HFF-Myc (cell line): ENCODE results near the gene SLC25A33.
A peak's percentile ranks its signal among the peaks of the same experiment; 100 is the strongest.
"Not testable (repeated sequence)": the region's sequence is repeated elsewhere in the genome, so short reads cannot be mapped to it uniquely, and the experiment has no call there.

ENCODE experiments used
- DNase-seq: peaks from one replicate; pipeline ENCODE4 v3.0.0-alpha.2; 2011; ENCODE audit warnings: low read depth; ENCODE audit errors: extremely low read depth
- H3K4me3 ChIP-seq: replicated peaks from 2 replicates; pipeline ENCODE4 v1.5.1; 2011; ENCODE audit warnings: low read depth, mild to moderate bottlenecking, control low read depth, low read length
- CTCF ChIP-seq: IDR thresholded peaks from 2 replicates; pipeline ENCODE4 v1.5.1; 2012; ENCODE audit warnings: mild to moderate bottlenecking, low read depth, low read length, control low read depth; ENCODE audit errors: missing control alignments

Gene SLC25A33

GRCh38 chr1:9569267-9569666 lies 30.0 kb downstream of the SLC25A33 start:
- no peak overlapping the region for H3K4me3 ChIP-seq
- DNase-seq, result no peak
- no peak for TF ChIP-seq CTCF

DNA sequence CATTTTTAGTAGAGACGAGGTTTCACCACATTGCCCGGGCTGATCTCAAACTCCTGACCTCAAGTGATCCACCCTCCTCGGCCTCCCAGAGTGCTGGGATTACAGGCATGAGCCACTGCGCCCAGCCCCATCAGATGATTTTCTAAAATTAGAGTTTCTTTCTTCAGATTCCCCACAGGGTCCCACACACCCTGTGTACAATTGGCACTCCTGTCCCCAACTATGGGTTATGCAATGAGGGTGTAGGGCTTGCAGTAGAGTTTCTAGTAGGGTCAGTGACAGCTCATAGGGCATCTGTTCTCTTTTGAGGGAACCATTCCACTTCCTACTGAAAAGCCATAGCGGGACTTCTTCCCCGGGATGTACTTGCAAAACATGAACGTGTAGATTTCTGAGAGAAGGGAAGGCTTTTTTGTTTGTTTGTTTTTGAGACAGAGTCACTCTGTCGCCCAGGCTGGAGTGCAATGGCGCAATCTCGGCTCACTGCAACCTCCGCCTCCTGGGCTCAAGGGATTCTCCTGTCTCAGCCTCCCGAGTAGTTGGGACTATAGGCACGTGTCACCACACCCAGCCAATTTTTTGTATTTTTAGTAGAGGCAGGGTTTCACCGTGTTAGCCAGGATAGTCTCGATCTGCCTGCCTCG lies 31.7 kb downstream of the SLC25A33 start:
- H3K4me3 ChIP-seq, DNase-seq: not testable (repeated sequence)

DNA sequence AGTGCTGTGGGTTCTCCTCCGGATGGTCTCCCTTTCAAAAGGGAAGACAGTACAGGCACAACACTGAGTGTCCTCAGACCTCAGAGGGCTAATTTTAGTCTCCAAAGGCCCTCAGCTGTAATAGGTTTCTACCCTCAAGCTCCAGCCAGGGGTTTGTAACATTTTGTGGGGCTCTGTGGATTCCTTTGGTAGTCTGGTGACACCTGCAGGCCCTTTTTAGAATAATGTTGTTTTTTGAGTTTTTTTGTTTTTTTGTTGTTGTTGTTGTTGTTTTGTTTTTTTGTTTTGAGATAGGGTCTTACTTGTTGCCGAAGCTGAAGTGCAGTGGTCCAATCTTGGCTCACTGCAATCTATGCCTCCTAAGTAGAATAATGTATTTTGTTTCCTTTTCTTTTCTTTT lies 34.5 kb downstream of the SLC25A33 start:
- no peak for DNase-seq
- peak; percentile 19 for TF ChIP-seq CTCF
- no peak overlapping the region for H3K4me3 ChIP-seq

GRCh38 chr1:9575486-9575885 lies 36.2 kb downstream of the SLC25A33 start:
- DNase-seq, result no peak
- no peak overlapping the region for H3K4me3 ChIP-seq
- no peak for TF ChIP-seq CTCF

DNA sequence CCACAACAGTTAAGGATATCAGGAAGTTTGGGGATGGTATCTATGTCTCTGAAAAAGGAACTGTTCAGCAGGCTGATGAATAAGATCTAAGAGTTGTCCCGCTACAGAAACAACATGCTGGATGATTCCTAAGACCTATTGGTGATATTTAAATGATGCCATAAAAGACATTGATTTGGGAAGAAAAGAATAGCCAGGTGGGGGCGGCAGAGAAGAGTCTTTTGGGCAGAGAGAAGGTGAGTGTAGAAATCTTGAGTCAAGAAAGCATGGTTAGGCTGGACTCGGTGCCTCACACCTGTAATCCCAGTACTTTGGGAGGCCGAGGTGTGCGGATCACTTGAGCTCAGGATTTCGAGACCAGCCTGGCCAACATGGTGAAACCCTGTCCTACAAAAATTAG lies 37.6 kb downstream of the SLC25A33 start:
- TF ChIP-seq CTCF, result no peak
- no peak overlapping the region for H3K4me3 ChIP-seq
- DNase-seq, result no peak

DNA sequence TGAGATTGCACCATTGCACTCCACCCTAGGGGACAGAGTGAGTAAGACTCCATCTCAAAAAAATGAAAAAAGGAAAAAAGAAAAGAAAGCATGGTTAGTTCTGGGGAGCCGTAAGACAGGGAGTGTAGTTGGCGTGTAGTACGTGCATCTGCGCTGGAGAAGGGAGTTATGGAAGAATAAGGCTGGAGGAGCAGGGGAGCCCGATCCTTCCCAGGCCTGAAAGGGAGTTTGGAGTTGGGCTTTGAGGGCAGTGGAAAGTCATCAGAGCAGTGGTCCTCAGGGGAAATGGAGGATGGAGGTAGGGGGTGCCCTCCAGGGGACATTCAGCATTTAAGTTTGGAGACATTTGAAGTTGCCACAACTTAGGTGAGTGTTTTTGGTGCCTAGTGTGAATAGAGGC lies 38.2 kb downstream of the SLC25A33 start:
- DNase-seq, result no peak
- H3K4me3 ChIP-seq, result no peak overlapping the region
- TF ChIP-seq CTCF, result no peak

DNA sequence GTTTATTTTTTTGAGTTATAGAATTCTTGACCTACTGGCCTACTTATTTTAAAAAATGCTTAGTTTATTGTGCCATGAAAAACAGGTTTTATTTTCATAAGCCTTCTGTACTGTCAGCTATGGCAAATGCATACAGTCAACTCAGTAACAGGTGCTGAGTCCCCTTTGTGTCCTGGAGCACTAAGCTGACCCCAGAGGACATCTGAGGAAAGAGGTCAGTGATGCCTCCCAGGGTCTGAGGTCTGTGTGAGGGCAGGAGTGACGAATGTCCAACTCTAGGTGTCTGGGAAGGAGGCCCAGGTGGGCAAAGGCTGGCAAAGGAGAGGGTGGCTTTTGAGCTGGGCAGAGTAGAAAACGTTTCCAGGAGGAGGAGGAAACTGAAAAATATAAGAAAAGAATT lies 41.7 kb downstream of the SLC25A33 start:
- no peak overlapping the region for H3K4me3 ChIP-seq
- no peak for TF ChIP-seq CTCF
- no peak for DNase-seq
